AG09309 (cell line): Measurements from ENCODE around the gene AGRP.

Experiments
- DNase-seq: peaks from one replicate; pipeline ENCODE4 v3.0.0-alpha.2; 2010; ENCODE audit warnings: low read depth
- H3K4me3 ChIP-seq: 2 replicates; pipeline ENCODE4 v1.5.1; 2011; ENCODE audit warnings: mild to moderate bottlenecking, low read depth, low read length, moderate library complexity; ENCODE audit not compliant: control insufficient read depth
- CTCF ChIP-seq: IDR thresholded peaks from 2 replicates; pipeline ENCODE4 v1.5.1; 2011; ENCODE audit warnings: mild to moderate bottlenecking, low read depth, low read length, inconsistent platforms; ENCODE audit not compliant: insufficient read depth, control insufficient read depth; ENCODE audit errors: missing control alignments

The AGRP gene

GRCh38 chr16:67458121-67458641 is 25.2 kb downstream of the AGRP start:
- TF ChIP-seq CTCF = no peak
- H3K4me3 ChIP-seq = no peak overlapping the region
- no peak for DNase-seq

GRCh38 chr16:67457611-67458010 is 25.7 kb downstream of the AGRP start:
- no peak for DNase-seq
- TF ChIP-seq CTCF = no peak
- H3K4me3 ChIP-seq = no peak overlapping the region

- peak; percentile 17 for DNase-seq
- TF ChIP-seq CTCF = peak; percentile 66
- no peak overlapping the region for H3K4me3 ChIP-seq
These were observed 26.8 kb downstream of the AGRP start for GRCh38 chr16:67456391-67457081.

- no peak for TF ChIP-seq CTCF
- no peak for DNase-seq
- H3K4me3 ChIP-seq = no peak overlapping the region
These were observed 28.5 kb downstream of the AGRP start for GRCh38 chr16:67454852-67455251.

- DNase-seq = no peak
- no peak overlapping the region for H3K4me3 ChIP-seq
- TF ChIP-seq CTCF = no peak
These were observed 29.2 kb downstream of the AGRP start for GRCh38 chr16:67454104-67454503.

GRCh38 chr16:67451704-67452435 is 31.5 kb downstream of the AGRP start:
- no peak for DNase-seq
- H3K4me3 ChIP-seq = no peak overlapping the region
- TF ChIP-seq CTCF = no peak
